Hematopoietic multipotent progenitor cell treated with erythropoietin and hydrocortisone succinate and interleukin-3 and kit ligand, for 6 days (in vitro differentiated cells): ENCODE results near the gene CDC37L1.
"Not testable (repeated sequence)": the region's sequence is repeated elsewhere in the genome, so short reads cannot be mapped to it uniquely, and the experiment has no call there.

ENCODE experiments used
- DNase-seq: peaks from one replicate; pipeline ENCODE4 v3.0.0-alpha.2; 2015

Gene CDC37L1

DNA sequence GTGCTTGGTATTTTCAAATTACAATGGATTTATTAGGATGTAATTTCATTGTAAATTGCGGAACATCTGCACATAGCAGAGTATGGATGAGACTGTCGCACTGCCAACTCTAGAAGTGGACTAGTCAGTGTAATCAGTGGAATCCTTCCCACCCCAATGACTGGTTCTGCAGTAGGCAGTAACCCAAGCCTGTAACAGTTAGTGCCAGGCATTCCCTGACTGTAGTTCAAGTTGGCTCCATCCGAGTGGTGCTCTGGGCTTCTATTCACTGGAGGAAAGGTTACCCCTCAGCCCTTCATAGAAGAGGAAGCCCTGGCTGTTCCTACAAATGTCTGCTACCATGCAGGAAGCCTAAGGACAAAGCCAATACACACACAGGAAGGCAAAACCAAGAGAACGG lies 38.4 kb downstream of the CDC37L1 start:
- no peak for DNase-seq

DNA sequence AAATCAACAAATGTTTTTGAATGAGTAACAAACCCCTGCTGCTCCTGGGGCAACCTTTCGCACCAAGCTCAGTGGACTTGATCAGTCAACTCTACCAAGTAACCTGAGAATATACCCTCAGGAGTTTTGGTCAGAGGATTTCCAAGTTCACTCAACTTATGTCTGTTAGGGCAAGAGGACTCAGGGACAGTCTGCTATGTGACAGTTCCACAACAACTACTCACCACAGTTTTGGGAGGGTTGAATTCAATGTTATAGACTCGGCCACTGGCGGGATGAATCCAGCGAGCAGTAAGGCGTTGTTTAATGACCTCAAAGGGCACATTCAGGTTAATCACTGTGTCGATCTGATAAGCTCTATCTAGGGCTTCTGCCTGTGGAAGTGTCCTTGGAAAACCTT lies 39.5 kb downstream of the CDC37L1 start:
- DNase-seq = no peak

DNA sequence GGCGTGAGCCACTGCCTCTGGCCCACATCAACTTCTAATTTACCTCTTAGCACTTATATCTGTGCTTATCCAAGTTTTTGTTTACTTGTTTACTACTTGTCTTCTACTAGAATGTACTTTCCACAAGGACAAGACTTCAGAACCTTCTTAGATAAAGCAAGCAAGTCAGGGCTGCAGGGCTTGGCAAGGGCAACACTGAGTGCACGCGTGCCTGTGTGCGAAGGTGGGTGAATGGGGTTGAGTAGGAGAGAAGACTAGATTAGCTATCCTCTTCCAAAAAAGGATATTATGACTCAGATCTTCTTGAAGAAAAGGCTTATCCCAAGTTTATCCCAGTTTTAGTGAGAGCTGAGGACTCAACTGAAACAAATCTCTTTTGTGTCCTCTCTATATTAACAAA lies 42.4 kb downstream of the CDC37L1 start:
- no peak for DNase-seq

DNA sequence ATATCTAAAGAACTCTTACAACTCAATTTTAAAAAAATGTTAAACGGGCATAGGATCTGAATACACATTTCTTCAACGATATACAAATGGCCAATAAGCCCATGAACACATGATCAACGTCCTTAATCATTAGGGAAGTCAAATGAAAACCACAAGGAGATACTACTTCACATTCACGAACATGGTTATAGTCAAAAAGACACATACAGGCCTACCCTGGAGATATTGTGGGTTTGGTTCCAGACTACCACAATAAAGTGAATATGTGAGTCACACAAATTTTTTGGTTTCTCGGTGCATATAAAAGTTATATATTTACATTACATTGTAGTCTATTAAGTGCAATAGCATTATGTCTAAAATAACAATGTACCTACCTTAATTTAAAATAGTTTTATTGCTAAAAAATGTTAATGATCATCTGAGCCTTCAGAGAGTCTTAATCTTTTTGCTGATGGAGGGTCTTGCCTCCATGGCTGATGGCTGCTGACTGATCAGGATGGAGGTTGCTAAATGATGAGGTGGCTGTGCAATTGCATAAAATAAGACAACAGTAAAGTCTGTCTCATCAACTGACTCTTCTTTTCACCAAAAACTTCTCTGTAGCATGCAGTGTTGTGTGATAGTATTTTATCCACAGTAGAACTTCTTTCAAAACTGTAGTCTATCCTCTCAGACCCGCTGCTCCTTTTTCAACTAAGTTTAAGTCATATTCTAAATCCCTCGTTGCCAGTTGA lies 46.5 kb downstream of the CDC37L1 start:
- DNase-seq = no peak

DNA sequence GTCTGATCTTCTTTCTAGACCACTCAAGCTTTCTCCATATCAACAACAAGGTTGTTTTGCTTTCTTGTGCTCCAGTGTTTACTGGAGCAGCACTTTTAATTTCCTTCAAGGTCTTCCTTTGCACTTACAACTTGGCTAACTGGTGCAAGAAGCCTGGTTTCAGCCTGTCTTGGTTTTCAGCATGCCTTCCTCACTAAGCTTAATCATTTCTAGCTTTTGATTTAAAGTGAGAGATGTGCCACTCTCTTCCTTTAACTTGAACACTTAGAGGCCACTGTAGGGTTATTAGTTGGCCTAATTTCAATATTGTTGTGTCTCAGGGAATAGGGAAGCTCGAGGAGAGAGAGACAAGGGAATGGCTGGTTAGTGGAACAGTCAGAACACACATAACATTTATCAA lies 48.2 kb downstream of the CDC37L1 start:
- no peak for DNase-seq

DNA sequence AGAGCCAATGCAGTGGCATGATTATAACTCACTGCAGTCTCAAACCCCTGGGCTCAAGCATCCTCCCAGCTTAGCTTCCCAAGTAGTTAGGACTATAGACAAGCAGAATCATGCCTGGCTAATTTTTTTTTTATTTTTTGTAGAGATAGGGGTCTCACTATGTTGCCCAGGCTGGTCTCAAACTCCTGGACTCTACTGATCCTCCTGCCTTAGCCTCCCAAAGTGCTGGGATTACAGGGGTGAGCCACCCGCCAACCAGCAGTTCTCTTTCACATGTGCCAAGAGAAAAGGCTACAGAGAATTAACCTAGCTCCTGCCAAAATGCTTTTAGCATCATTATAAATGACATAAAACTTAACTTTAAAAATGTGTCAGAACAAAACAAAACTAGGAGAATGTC lies 53.5 kb downstream of the CDC37L1 start:
- DNase-seq = no peak

DNA sequence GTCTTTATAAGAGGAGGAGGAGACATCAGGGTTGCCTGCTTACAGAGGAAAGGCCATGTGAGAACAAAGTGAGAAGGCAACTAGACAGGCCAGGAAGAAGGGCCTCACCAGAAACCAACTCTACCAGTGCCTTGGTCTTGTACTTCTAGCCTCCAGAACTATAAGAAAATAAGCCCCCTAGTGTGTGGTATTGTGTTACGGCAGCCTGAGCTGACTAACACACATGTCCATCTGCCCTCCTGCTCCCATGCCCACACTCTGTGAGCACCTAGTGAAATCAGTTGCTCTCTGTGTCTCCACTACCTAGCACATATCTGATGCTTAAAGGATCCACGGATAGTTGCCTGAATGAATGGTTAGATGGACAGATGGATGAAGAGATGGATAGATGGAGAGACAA lies 54.8 kb downstream of the CDC37L1 start:
- DNase-seq = peak; percentile 17

DNA sequence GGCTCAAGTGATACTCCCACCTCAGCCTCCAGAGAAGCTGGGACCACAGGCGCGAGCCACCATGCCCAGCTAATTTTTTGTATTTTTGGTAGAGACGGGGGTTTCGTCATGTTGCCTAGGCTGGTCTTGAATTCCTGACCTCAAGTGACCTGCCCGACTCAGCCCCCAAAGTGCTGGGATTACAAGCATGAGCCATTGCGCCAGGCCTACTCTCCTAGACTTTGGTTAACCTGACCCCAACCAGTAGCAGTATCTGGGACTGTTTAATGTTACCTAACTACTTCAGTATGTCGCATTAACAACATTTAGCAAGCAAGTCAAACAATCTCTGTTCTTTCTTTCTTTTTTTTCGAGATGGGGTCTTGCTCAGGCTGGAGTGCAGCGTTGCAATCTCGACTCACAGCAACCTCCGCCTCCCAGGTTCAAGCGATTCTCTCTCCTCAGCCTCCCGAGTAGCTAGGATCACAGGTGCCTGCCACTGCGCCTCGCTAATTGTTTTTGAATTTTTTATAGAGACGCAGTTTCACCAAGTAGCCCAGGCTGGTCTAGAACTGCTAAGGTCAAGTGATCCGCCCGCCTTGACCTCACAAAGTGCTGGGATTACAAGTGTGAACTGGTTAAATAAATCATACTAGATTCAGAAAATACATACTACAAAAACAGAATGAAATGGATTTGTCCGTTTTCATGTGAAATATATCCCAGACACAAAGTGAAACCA lies 59.7 kb downstream of the CDC37L1 start:
- no peak for DNase-seq

DNA sequence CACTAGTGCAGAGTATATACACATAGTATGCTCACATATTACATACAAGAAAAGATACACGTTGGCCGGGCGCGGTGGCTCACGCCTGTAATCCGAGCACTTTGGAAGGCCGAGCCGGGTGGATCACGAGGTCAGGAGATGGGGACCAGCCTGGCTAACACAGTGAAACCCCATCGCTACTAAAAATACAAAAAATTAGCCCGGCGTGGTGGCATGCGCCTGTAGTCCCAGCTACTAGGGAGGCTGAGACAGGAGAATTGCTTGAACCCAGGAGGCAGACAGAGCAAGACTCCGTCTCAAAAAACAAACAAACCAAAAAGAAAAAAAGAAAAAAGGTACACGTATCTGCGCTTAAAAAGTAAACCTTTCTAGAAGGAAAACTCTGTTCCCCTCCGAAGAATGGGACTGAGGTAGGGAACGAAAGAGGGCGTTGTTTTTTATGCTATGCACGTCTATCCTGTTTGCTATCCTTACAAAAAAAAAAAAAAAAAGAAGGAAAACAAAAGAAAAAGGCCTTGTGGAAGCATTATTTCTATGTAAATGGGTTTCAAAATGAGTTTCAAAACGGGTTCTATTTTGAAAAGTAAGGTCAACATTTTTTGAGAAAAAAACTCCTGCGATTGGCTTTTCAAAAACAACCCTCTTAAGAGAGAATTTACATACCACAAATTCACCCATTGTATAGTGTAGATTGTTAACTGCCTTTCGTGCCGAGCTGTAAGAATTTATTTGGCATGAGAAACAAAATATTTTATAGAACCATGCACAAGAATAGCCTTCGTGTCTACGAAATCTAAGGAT lies 60.4 kb downstream of the CDC37L1 start:
- DNase-seq = peak; percentile 32

DNA sequence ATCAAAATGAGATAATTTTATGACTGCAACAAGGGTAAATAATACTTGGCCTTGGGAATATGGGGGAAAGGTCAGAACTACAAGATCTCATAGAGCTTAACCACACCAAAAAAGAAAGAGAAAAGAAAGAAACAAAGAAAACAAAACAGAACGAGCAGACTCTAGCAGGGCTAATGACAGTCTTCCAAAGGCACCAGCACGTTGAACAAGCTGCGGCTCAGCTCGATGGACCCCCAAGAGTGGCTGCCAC lies 60.9 kb downstream of the CDC37L1 start:
- DNase-seq = no peak

DNA sequence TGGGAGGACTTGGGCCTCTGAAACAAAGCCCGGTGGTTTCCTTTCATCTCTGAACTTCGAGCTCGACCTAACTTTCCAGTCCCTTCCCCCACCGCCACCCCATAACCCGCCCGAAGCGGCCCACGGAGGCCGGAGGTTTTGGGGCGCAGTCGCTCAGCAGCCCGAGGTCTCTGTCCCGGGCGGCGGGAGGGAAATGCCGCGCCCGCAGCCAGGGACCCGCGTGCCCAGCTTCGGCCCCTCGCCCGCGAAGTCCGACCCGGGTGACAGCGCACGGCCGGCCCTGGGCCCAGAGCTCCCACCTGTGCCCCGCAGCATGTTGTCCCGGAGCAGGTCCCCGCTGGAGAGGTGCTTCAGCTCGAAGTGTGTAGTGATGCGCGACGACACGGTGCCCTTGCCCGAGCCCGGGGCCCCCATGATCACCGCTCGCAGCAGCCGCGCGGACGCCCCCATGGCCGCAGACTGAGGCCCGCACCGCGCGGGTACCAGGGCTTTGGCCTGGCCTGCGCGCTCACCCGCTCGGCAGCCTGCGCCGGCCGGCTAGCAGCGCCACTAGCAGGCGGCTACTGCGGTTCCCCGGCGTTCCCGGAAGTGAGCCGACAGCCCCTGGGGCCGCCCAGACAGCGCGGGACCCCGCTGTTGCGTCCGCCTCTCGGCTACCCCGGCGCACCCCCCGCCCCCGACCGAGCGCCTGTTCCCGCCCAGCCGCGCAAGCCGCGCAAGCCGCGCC lies 61.4 kb downstream of the CDC37L1 start, which contains the start of gene AK3:
TSS of gene AK3 (minus strand) at position 565 of the 727 bp plus-strand sequence. CDS start at position 450, 115 bp downstream.
- peak; percentile 94 for DNase-seq

DNA sequence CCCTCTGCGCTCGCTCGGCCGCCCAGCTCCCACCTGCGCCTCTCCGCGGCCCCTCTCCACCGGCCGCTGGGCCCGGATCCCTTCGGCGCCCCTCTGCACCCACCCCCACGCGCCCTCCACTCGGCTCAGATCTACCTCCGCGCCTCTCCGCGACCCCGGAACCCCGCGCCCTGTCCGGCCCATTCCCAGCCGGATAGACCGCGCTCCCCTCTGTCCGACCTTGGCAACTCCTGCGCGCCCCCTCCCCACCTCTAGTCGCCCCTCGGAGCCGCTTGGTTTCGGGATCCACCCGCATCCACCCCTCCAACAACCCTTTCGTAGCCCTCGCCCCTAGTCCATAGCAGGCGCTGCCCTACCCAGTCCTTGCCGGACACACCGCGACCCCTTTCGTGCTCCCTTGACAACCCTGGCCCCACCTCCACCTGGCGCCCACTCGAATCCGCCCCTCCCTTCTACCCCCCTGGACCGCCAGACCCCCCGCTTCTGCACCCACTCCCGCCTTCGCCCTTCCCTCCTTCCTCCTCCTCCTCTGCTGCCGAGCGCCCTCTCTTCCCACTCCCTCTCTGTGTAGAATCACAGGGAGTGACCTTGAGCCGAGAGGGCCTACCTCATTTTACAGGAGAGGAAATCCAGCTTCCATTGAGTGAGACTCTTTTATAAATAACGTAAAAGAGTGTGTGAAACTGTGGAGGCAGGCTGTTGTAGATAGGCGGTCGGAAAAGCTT lies 62.2 kb downstream of the CDC37L1 start:
- DNase-seq = peak; percentile 53

DNA sequence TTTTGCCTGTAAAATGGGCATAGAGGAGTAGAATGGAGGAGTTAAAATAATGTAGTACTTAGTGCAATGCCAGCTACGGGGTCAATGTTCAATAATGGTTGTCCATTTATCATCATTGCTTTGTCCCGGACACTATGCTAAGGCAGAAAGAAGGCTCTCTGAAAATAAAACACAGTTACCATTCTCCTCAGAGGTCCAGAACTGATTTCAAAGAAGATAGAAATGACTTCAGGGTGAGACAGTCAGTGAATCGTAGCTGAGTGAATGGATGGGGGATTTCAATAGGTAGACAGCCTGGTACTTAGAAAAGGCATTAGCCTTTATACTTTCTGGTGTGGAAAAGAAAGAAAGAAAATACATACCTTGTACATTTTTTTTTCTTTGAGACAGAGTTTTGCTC lies 62.9 kb downstream of the CDC37L1 start:
- no peak for DNase-seq

DNA sequence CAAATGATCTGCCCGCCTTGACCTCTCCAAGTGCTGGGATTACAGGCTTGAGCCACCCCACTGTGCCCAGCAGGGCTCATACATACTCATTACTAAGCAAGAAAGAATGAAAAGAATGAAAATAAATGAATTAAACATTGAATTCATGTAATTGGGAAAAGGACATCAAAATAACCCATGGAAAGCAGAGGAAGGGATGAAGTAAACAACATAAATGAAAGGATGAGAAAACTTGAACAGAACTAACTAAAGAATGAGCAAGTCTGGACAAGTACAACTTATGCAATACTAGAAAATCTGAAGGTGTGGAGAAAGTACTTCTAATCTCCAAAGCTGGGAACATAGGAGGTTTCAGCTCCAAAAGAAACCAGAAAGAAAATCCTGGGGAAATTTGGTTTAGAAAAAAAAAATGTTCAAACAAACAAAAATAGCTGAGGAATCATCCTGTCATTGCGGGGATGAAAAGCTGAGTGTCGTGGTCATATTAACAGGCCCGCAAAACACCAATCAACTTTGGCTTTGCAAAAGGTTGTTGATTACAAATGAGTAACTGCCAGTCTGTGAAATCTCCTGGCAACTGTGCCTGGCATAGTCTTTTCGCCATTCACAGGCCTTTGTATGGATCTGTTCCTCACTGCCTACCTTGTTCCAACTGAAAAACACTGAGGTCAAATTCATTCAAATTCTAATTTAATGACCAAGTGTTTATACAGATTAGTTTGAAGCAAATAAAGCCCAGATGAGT lies 63.9 kb downstream of the CDC37L1 start:
- peak; percentile 12 for DNase-seq

DNA sequence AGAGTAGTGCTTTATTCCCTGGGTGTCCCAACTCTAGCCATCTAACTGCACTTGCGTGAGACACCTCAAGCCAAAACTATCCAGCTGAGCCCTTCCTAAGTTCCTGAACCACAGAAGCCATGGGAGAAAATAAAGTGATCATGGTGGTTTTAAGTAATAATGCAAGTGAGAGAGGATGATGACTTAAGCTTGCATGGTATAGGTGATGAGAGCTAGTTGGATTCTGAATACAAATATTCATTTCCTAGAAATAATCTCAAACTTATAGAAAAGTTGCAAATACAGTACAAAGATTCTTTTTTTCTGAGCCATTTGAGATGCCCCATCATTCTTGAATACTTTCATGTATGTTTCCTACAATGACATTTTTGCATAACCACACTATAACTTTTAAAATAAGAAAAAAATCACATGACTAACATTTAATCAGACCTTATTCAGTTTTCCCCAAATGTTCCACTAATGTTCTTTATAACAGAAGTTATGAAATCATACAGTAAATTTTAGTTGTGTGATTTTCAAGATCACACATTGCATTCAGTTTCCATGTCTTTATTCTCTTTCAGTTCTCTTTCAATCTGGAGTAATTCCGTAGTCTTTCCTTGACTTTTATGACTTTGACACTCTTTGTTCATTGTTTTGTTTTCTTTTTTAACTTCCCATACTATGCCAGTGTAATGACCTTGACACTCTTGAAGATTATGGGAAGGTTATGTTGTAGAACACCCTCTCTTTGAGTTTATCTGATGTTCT lies 67.1 kb downstream of the CDC37L1 start:
- DNase-seq = no peak

DNA sequence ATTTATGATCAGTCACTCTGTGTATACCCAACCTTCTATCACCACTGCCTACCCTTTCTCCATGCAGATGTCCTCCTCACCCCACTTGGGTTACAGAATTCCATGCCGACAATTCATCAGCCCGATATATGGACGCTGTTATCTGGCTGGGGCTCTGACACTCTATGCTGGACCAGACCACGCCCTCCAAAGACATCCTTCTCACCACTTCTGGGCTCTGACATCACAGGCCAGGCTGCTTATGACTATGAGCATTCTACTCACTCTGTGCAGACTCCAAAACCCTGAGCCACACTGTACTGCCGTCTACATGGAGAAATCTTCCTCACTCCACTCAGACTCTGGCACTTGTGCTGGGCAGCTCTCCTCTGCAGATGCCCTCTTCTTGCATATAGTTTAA lies 69.2 kb downstream of the CDC37L1 start:
- no peak for DNase-seq

DNA sequence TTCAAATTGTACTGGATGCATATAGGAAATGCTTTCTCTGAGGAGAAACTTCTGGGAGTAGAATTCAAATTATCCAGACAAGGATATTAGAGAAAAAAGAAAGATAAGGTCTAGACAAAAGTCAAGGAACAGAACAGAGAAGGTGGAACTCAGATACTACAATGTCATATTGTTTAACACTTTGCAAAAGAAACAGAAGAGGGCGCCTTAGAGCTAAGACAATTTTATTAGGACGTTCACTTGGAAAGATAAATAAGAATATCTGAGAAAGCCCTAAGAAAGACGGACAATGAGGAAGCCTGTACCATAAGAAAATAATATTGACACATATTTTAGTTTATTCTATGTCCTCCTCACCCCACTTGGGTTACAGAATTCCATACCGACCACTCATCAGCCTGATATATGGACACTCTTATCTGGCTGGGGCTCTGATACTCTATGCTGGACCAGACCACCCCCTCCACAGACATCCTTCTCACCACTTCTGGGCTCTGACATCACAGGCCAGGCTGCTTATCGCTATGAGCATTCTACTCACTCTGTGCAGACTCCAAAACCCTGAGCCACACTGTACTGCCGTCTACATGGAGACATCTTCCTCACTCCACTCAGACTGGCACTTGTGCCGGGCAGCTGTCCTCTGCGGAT lies 70.8 kb downstream of the CDC37L1 start:
- DNase-seq = peak; percentile 90

DNA sequence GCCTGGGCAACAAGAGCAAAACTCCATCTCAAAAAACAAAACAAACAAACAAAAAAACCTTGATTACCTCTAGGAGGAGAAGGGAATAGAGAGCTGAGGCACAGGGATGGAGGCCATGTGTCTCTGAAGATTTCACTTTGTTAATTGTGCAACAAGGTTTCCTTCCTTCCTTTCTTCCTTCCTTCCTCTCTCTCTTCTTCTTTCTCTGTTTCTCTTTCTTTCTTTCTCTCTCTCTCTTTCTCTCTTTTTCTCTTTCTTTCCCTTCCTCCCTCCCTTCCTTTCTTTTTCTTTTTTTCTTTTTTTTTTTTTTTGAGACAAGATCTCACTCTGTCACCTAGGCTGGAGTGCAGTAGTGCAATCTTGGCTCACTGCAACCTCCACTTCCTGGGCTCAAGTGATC lies 75.2 kb downstream of the CDC37L1 start:
- DNase-seq = not testable (repeated sequence)

DNA sequence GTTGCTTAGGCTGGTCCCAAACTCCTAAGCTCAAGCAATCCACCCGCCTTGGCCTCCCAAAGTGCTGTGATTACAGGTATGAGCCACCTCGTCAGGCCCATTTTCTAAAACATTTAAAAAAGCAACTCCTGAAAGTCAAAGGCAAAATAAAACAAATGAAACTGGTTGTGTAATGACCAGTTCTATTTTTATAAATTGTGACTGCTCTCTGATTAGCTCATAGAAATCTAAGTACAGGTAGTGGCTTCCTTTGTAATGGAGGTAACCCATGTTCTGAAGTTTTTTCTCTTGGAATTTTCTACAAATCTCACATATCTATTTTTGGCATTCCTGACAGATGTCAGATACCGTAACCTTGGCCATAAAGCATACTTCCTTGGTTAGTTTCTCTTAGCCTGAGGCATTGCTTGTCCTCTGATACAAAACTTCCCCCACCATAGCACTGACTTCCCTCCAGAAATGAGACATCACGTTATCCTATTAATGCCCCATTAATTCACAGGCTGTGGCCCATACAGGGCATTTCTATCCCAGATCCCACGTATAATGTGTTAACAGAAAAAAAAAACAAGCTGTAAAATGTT lies 75.7 kb downstream of the CDC37L1 start:
- no peak for DNase-seq

DNA sequence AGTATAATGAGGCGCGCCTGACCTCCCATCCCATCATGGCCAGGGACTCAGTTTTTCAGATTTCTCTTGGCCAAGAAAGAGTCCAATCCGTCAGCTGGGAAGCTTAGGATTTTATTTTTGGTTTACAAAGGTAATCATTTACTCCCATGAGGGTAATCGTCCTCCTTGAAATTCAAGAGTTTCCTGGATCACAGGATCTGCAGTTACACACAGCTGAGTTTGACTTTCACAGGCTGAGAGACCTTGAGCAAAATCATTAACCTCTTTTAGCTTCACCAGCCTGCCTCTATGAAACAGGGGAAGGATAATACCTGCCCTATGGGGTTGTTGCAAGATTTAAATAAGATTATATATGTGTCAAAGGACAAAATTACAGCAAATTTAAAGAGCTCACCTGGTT lies 77.1 kb downstream of the CDC37L1 start:
- DNase-seq = no peak
